HepG2 (cell line): ENCODE measurements around the gene MCMBP. TPM values are rescaled to one million over a fixed set of nuclear protein-coding genes. Genes with fewer than 3 reads are reported as not detected.
"Not testable (repeated sequence)": the region's sequence is repeated elsewhere in the genome, so short reads cannot be mapped to it uniquely, and the experiment has no call there.

ENCODE experiments used
- ATAC-seq: fragments of 200-7000 bp; cut with Tn5 transposase; 3 replicates; pipeline ENCODE4 v1.9.1; 2020; ENCODE audit warnings: mild to moderate bottlenecking, moderate library complexity
- BruUV-seq: library from RNA; stranded (reverse); fragments of 400-500 nt; replicated peaks from 2 replicates; lab custom pipeline; 2021; lab: Mats Ljungman, UMichigan
- CTCF ChIA-PET: fragments of 300-600 bp; formaldehyde crosslinking; extraction: SDS; loops from one replicate; lab custom pipeline; 2021; ENCODE audit warnings: low total read pairs, inconsistent platforms, low intra/inter-chr PET ratio; lab: Yijun Ruan, JAX
- POLR2A ChIA-PET: fragments of 350-600 bp; sonication (Branson Sonifier 250); formaldehyde crosslinking; loops from one replicate; lab custom pipeline; 2020; ENCODE audit warnings: antibody characterized with exemption, inconsistent platforms; lab: Yijun Ruan, JAX
- DNase-seq: peaks from one replicate; pipeline ENCODE4 v3.0.0-alpha.2; 2015; ENCODE audit warnings: low spot score
- FAIRE-seq: peaks from 3 replicates; lab custom pipeline; 2011; peaks lifted over from hg19 to GRCh38; lab: Jason Lieb, UNC
- H2AFZ ChIP-seq: one replicate; pipeline ENCODE4 v1.6.1; 2011; ENCODE audit warnings: low read length, inconsistent platforms
- H3K27ac ChIP-seq: fragments of 300-600 bp; 3 replicates; pipeline ENCODE4 v1.8.0; 2011; ENCODE audit warnings: mixed run types, mild to moderate bottlenecking, mixed read lengths, low read length, inconsistent platforms; ENCODE audit not compliant: insufficient read depth; ENCODE audit errors: extremely low read length
- H3K27me3 ChIP-seq, 2 experiments: fragments of 200-600 bp in 1 of 2; 2 replicates in 1 of 2; 3 replicates in 1 of 2; pipeline versions ENCODE4 v1.6.0 to v1.8.0; 2011; ENCODE audit warnings: low read length in 2 of 2, mild to moderate bottlenecking in 2 of 2, moderate library complexity in 2 of 2, inconsistent platforms in 1 of 2; ENCODE audit not compliant: insufficient read depth in 2 of 2, control insufficient read depth in 1 of 2
- H3K36me3 ChIP-seq, 2 experiments: fragments of 200-600 bp in 1 of 2; replicated peaks in 1 of 2; 2 replicates in 1 of 2; 3 replicates in 1 of 2; pipeline versions ENCODE4 v1.5.1 to v1.8.0; 2011; ENCODE audit warnings: low read length in 2 of 2, inconsistent platforms in 1 of 2; ENCODE audit not compliant: insufficient read depth in 2 of 2, control insufficient read depth in 1 of 2
- H3K4me1 ChIP-seq: 2 replicates; pipeline ENCODE4 v1.5.1; 2012; ENCODE audit warnings: low read length, inconsistent platforms; ENCODE audit not compliant: insufficient read depth
- H3K4me2 ChIP-seq: 2 replicates; pipeline ENCODE4 v1.6.0; 2011; ENCODE audit warnings: low read depth, low read length, inconsistent platforms
- H3K4me3 ChIP-seq, 3 experiments: fragments of 200-600 bp in 1 of 3; sonication (generic), shearing (Covaris generic) in 1 of 3; replicated peaks in 1 of 3; 2 replicates each; pipeline ENCODE4 v1.5.1; 2011 to 2016; ENCODE audit warnings: low read length in 3 of 3, inconsistent platforms in 2 of 3, low read depth in 2 of 3, mild to moderate bottlenecking in 2 of 3, control low read depth in 1 of 3, mixed read lengths in 1 of 3; ENCODE audit not compliant: insufficient read depth in 1 of 3
- H3K79me2 ChIP-seq: one replicate; pipeline ENCODE4 v1.6.1; 2011; ENCODE audit warnings: low read length, inconsistent platforms; ENCODE audit not compliant: insufficient read depth
- H3K9ac ChIP-seq: 2 replicates; pipeline ENCODE4 v1.6.0; 2011; ENCODE audit warnings: mild to moderate bottlenecking, low read depth, low read length, inconsistent platforms; ENCODE audit not compliant: insufficient read depth
- H3K9me3 ChIP-seq: 2 replicates; pipeline ENCODE4 v1.5.1; 2012; ENCODE audit warnings: mild to moderate bottlenecking, low read length
- H4K20me1 ChIP-seq: 2 replicates; pipeline ENCODE4 v1.6.0; 2011; ENCODE audit warnings: inconsistent platforms, mild to moderate bottlenecking, low read length, moderate library complexity; ENCODE audit not compliant: insufficient read depth
- ADNP ChIP-seq: sonication (generic); formaldehyde crosslinking; IDR thresholded peaks from 2 replicates; pipeline ENCODE4 v1.4.0; 2020; ENCODE audit warnings: missing genetic modification reagents
- ATF5 ChIP-seq: sonication (generic); formaldehyde crosslinking; IDR thresholded peaks from 2 replicates; pipeline ENCODE4 v1.4.0; 2020; ENCODE audit warnings: mild to moderate bottlenecking, low read depth, missing genetic modification reagents
- EP300 ChIP-seq, 3 experiments: sonication (generic) in 1 of 3; formaldehyde crosslinking in 1 of 3; IDR thresholded peaks; 2 replicates each; pipeline versions ENCODE4 v1.5.1 to v1.6.1; 2011 to 2020; ENCODE audit warnings: low read depth in 2 of 3, low read length in 2 of 3, borderline replicate concordance in 1 of 3, improper control_type of control experiment in 1 of 3, mild to moderate bottlenecking in 1 of 3, missing genetic modification reagents in 1 of 3, moderate library complexity in 1 of 3
- GMEB1 ChIP-seq: sonication (generic); formaldehyde crosslinking; IDR thresholded peaks from 2 replicates; pipeline ENCODE4 v1.5.1; 2020; ENCODE audit warnings: missing genetic modification reagents, mild to moderate bottlenecking, borderline replicate concordance
- GRHL1 ChIP-seq: sonication (generic); formaldehyde crosslinking; conservative IDR thresholded peaks from 2 replicates; pipeline ENCODE4 v1.8.0; 2022; ENCODE audit warnings: missing genetic modification reagents
- HMG20A ChIP-seq: IDR thresholded peaks from 2 replicates; pipeline ENCODE4 v1.6.1; 2016; ENCODE audit warnings: borderline replicate concordance
- ISL2 ChIP-seq: sonication (generic); formaldehyde crosslinking; IDR thresholded peaks from 2 replicates; pipeline ENCODE4 v1.5.0; 2020; ENCODE audit warnings: missing genetic modification reagents
- TRIM22 ChIP-seq: fragments of 450-650 bp; IDR thresholded peaks from 2 replicates; pipeline ENCODE4 v1.6.1; 2017
- YY1 ChIP-seq: IDR thresholded peaks from 2 replicates; pipeline ENCODE4 v1.6.1; 2011; ENCODE audit warnings: low read length, low read depth, moderate library complexity, mild to moderate bottlenecking; ENCODE audit not compliant: insufficient read depth, insufficient replicate concordance
- ZNF350 ChIP-seq: sonication (generic); formaldehyde crosslinking; IDR thresholded peaks from 2 replicates; pipeline ENCODE4 v1.4.0; 2020; ENCODE audit warnings: mild to moderate bottlenecking, low read depth, missing genetic modification reagents, borderline replicate concordance
- WGBS: methylation state at CpG from one replicate; pipeline ENCODE4 v1.1.6; 2017; ENCODE audit warnings: low lambda C conversion rate; 5-methylcytosine and 5-hydroxymethylcytosine counted together
- in situ Hi-C: cut with HindIII; loops from 2 replicates; pipeline ENCODE4 v1.10.0; 2017; ENCODE audit warnings: low pct_unique_long_range_greater_than_20kb; ENCODE audit not compliant: extremely low pct_ligation_motif_present
- intact Hi-C: fragments of 100-400 bp; cut with micrococcal nuclease; formaldehyde crosslinking; loops from one replicate; pipeline ENCODE4 v1.10.0; 2022; ENCODE audit not compliant: unreplicated experiment
- polyA plus RNA-seq, 8 experiments: library from polyadenylated mRNA; depleted of rRNA in 3 of 8; stranded (reverse) in 7 of 8; unstranded in 1 of 8; fragments of >200 nt; fragmentation: Illumina TruSeq in 4 of 8; extraction: Trizol in 4 of 8; gene quantifications; 2 replicates each; pipeline versions ENCODE4 v1.2.1 to v1.2.3, GENCODE V29; 2011 to 2016; ENCODE audit warnings: low read depth in 4 of 8, missing spikeins in 1 of 8, mixed read lengths in 1 of 8; ENCODE audit not compliant: insufficient read depth in 1 of 8
- total RNA-seq, 5 experiments: library from RNA; depleted of rRNA; stranded (reverse); fragments of >200 nt; fragmentation: Illumina TruSeq; extraction: Trizol; gene quantifications; 2 replicates each; pipeline ENCODE4 v1.2.3, GENCODE V29; 2016; ENCODE audit warnings: low read depth in 1 of 5

Gene MCMBP
- total and polyA plus RNA-seq, 2 of the 13 experiments (the other 11 are each of a cell fraction or from before 2014, with no cell fraction given): 35.7 to 62.4 TPM

- DNase-seq: not testable (repeated sequence)
- TF ChIP-seq YY1: peak; percentile 21
- TF ChIP-seq, all 625 proteins: peak for 1; not testable (repeated sequence) for 624
- ATAC-seq, H3K9me3 ChIP-seq, H3K9ac ChIP-seq, H4K20me1 ChIP-seq, H3K27me3 ChIP-seq, H2AFZ ChIP-seq, H3K36me3 ChIP-seq, in situ Hi-C loops, H3K79me2 ChIP-seq, FAIRE-seq, H3K27ac ChIP-seq, intact Hi-C loops, BruUV-seq, CTCF ChIA-PET: not testable (repeated sequence)
- whole genome bisulfite sequencing: 69% methylated on average over 9 of the region's 11 CpGs
- peak overlapping the region in 1 of 3 experiments; percentile 19; a peak in 2 of 6 replicates for H3K4me3 ChIP-seq
- peaks cover 42% of the 10 kb centered on the region for H3K4me1 ChIP-seq
- POLR2A ChIA-PET: interaction anchor here (2.5 to 2.9 kb wide), 2 partner anchors 9 to 11 kb away, joined by 11 to 25 read pairs; partner anchors contain the start of genes MCMBP and SEC23IP
- H3K4me2 ChIP-seq: peak overlapping the region; percentile 37
Observed at GRCh38 chr10:119883901-119884611, 11.4 kb upstream of the MCMBP start.

- Histone ChIP-seq H3K4me1 (peaks cover 9% of the 10 kb centered on the region), H3K27ac (no peak overlapping the region), H3K79me2 (no peaks in the 10 kb centered on the region), H2AFZ (no peak overlapping the region), H3K27me3 (no peaks in the 10 kb centered on the region), H3K4me3 (no peak overlapping the region), H3K4me2 (no peak overlapping the region), H3K9ac (no peak overlapping the region), H4K20me1 (no peaks in the 10 kb centered on the region), H3K36me3 (no peaks in the 10 kb centered on the region), H3K9me3 (no peaks in the 10 kb centered on the region)
- POLR2A ChIA-PET: no interaction called here
- CTCF ChIA-PET: no interaction called here
- WGBS: 93% methylated on average over 2 of the region's 2 CpGs
- DNase-seq: no peak
- ATAC-seq: no peak
- no peak for FAIRE-seq
- in situ Hi-C loops (no loop called here), intact Hi-C loops (no loop called here)
- BruUV-seq: no TSS peak
- TF ChIP-seq EP300 (IDR thresholded peaks at IDR 0.05; ENCODE audit: low read depth in 2 of 2, low read length in 2 of 2) (no peak), EP300 (CRISPR knock-in tag; IDR thresholded peaks at IDR 0.05; ENCODE audit: borderline replicate concordance) (no peak), GRHL1 (CRISPR knock-in tag) (no peak), GMEB1 (CRISPR knock-in tag) (no peak), ISL2 (CRISPR knock-in tag) (no peak), ATF5 (CRISPR knock-in tag) (no peak), ZNF350 (CRISPR knock-in tag) (no peak), ADNP (no peak), HMG20A (CRISPR knock-in tag) (no peak), TRIM22 (no peak)
Observed at GRCh38 chr10:119878524-119878923, 5.9 kb upstream of the MCMBP start.
